HL-60 (cell line): ENCODE data around the gene RTN4.

ENCODE experiments used
- CTCF ChIP-seq: IDR thresholded peaks from one replicate; pipeline ENCODE4 v1.5.1; 2011; ENCODE audit warnings: low read length, control low read depth, inconsistent platforms; ENCODE audit not compliant: insufficient read depth
- POLR2AphosphoS5 ChIP-seq: IDR thresholded peaks from 2 replicates; pipeline ENCODE4 v1.6.1; 2012; ENCODE audit warnings: low read depth

DNA sequence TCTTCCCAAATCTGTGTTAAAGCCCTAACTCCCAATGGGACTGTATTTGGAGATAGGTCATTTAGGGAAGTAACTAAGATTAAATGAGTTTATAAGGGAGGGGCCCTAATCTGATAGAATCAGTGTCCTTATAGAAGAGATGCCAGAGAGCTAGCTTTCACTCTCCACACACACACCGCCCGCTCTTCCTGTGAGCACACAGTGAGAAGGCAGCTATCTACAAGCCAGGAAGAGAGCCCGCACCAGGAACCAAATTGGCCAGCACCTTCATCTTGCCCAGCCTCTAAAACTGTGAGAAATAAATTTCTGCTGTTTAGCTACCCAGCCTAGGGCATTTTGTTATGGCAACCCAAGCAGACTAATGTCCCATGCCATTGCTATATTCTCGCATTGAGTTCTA is 125.2 kb downstream of the RTN4 start:
- no peak for TF ChIP-seq CTCF
- no peak for TF ChIP-seq POLR2AphosphoS5
